Non-pigmented ciliary epithelial cell (primary cell): ENCODE results near the gene DNAH8.

Experiments
- DNase-seq: peaks from one replicate; pipeline ENCODE4 v3.0.0-alpha.2; 2010; ENCODE audit warnings: low read depth

Gene DNAH8

DNA sequence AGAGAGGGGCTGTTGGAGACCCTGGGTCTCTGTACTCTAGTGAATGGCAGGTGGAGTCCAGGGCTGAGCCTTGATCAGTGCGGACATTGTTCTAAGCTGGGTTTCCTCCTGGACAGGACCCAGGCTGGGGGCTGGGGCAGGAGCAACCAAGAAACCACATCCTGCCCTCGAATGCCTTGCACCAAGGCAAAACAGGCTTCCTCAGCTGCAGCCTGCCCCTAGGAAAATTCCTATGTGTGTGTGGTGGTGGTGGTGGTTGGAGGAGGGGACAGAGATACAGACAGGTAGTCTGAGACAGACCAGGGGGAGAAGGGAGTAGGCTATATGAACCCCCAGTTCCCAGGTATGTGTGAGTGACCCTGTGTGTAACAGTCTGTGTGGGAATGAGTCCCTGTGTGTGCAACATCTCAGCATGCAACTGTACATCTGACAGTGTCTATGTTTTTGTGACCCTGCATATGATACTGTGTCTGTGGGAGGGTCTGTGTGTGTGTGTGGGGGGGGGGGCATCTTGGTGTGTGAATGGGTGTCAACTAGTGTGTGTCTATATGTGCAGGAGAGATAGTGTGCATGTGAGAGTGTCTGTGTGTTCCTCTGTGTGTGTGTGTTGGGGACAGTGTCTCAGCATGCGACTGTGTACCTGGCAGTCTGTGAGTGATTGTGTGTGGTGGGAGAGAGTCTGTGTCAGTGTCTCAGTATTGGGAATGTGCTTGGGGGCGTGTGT lies 336.4 kb downstream of the DNAH8 start:
- no peak for DNase-seq

DNA sequence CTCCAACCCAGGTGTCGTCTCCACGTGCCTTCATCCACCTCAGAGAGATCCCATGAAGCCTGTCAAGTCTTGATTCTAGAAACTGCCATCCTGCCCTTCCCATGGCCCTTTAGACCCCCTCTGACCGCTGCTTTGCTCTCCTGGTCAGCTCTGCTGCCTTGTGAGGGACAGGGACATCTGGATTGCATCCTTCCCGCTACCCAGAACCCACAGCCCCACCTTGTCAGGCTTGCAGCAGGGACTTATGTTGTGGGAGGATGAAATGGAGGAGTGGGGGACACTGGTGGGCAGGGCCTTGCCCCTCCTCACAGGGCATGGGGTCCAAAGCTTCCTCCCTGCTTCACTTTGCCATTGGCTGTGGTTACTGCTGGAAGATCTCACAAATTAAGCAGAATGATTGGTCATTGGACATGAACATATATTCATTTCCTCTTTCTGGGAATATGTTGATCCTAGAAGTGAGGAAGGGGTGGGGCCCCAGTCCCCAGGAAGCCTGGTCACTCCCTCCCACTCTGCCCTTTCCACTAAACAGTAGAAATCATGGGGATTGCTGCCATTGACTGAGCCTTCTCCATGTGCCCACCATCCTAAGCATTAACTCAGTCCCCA lies 338.0 kb downstream of the DNAH8 start:
- DNase-seq = no peak

DNA sequence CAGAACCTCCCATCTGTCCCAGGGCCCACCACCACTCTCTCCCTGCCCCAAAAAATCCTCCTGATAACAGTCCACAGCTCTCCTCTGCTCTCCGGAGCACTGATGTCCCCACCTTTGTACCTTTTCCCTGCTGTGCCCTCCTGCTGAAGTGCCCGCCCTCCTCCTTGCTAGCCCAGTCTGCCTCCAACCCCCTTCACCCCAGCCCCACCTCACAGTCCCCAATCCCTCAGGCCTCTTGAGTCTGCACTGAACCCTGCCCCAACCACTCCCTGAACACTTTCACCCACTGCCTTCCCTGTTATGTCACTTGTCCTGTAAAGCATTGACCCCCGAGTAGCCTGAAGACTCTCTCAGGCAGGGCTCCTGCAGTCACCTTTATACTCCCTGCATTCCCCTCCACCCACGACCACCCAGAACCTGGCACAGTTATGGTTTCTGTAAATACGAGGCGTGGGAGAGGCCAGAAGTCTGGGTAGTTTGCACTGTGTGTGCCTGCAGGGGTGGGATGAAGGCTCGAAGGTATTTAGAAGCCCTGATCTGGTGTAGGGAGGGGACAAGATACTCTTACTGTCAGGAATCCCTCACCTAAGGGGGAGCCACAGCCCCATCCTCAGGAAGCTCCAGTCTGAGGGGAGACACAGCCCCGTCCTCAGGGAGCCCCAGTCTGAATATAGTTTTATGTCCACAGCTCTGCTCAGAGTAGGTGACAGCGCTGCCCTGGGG lies 338.9 kb downstream of the DNAH8 start:
- DNase-seq = no peak

DNA sequence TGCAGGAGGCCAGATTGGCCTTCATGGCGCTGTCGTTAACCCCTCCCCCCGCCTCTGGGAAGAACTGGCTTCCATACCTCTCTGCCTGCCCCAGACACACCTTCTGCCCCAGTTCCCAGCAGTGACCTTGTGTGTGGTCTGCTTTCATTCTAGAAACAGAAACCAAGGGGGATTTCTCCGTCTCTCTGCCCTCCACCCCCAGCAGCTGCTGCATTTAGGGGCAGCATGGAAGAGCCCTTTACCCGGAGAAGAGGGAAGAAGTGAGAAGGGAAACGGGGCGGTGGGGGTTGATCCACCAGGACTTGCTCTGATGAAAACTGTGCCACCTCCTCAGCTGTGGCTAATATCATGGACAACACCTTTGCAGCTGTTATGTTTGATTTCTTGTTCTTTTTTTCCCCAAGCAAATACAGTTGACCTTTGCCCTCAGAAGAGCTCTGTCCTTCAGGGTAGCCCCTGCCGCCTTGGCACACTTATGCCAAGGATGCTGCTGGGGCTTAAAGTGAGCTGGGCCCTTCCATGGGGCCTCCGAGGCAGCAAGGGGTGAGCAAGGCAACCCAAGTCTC lies 339.5 kb downstream of the DNAH8 start:
- no peak for DNase-seq

DNA sequence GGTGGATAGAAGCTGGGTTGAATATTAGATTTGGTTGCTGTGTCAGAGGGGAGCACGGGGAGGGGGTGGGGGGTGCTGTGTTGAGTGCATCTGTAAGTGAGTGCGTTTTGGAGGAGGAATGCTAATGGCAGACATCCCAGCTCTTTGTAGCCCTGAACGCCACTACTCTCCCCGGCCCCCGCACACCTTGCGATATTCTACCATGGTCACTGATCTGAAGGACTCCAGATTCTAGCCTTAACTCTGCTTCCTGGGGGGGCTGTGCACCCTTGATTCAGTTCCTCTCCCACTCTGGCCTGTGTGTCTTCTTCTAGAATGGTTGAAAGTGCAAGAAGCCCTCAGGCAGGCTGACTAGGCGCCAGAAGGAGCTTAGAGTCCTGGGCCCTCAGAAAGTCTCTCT lies 340.6 kb downstream of the DNAH8 start:
- no peak for DNase-seq

DNA sequence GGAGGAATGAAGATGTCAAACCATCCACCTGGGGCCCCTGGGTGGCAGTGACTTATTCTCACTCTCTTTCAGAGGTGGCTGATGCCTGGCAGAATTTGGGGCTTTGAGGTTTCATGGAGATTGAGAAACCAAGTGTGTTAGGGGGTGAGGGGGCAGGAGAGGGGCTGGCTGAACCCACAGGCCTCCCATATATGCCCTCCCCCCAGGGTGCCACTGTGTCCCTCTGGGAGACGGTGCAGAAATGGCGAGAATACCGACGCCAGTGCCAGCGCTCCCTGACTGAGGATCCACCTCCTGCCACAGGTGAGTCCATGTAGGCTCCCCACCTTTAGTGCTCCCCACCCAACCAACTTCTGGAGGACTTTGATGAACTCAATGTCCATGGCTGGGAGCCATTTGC lies 341.1 kb downstream of the DNAH8 start:
- no peak for DNase-seq

DNA sequence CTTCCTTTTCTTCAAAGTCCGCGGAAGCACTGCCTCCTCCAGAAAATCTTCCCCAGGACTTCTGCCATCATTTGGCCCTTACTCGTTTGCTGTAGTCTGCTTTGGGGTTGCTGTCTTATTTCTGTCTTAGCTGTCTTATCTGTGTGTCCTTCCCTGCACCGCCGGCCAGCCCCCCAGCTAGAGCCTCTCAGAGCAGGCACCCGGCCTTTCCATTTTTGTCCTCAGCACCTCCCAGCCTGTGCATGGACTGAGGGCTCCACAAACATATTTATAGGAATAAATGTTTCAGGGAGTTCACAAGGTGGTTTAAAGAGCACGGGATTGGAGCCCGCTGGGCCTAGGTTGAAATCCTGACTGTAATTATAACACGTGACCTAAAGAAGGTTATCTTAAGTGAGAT lies 341.6 kb downstream of the DNAH8 start:
- DNase-seq = no peak

DNA sequence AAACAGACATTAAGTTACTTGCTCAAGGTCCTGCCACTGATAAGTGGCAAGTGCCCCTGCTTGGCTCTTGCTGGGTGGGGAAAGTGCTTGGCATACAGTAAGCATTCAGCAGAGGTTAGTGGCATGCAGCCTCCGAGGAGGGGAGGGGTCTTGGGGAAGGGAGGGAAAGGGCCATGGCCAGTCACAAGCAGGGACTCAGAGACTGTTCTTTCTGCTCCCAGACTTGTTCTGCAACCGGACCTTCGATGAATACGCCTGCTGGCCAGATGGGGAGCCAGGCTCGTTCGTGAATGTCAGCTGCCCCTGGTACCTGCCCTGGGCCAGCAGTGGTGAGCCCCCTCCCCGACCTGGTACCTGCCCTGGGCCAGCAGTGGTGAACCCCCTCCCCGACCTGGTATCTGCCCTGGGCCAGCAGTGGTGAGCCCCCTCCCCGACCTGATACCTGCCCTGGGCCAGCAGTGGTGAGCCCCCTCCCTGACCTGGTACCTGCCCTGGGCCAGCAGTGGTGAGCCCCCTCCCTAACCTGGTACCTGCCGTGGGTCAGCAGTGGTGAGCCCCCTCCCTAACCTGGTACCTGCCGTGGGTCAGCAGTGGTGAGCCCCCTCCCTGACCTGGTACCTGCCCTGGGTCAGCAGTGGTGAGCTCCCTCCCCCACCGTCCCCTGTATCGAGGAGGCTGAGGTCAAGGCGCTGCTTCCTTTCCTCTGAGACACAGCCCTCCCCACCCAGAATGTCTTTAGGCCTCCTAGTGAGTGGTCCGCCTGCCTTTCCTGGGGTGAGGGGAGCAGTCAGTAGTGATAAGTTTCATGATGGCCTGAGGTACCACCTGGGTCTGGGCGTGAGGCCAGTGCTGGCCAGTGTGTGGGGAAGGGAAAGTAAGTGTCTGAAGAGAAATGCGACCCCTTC lies 342.4 kb downstream of the DNAH8 start:
- DNase-seq = no peak

DNA sequence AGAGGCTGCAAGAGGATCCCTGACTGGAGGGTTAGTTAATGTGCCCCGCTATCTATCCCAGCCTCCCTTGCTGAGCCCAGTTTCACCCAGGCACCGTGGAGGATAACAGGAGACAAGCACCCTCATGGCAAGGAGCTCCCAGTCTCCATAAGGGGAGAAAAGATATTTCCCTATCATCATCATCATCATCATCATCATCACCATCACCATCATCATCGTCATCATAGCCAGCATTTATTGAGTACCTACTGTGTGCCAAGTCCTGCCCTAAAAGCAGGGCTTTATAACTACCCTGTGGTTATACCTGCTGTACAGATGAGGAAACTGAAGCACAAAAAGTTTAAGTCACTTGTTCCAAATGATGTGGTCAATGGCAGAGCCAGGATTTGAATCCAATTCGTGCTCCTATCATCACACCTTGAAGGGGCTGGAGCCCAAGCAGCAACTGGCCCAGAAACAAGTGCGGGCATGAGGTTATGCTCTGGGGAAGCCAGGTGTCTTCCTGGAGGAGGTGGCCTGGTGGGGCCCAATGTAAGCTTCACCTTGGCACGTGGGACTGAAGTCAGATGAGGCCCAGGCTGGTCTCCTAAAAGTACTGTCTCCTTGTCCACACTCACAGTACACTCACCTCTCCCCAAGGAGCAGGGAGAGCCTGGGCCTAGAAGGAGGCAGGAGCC lies 343.5 kb downstream of the DNAH8 start:
- DNase-seq = no peak

DNA sequence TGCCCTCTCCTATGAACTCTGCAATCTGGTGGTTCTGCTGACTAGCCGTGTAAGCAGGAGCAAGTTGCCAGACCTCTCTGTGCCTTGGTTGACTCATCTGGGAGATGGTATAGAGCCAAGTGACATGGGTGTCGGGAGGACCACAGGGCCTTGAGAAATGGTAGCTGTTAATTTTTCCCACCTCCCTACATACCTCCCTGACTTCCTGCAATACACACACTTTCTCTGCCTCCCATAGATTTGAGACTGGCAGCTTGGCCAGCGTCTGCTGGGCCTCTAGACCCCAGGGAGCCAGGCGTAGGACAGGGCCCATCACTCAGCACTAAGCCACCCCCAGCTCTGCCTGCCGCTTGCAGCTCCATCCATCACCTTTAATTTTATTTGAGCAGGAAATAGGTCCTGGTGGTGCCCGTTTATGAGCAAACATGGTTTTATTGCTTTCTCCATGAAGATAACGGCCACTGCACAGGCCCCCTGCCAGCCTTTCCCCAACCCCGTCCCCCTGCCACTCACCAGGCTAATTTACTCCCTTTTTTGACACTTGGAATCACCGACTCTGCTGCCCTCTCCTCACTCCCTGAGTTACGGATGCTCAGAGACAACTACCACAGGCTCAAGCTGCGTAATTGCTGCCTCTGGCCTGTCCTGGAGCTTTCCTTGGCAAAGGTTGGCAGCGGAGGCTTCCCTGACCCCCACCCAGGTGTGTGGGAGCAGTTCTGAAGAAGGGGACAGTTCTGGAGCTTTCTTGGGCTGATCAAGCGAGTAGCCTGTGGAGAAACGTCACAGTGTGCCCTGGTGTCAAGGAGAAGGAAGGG lies 344.6 kb downstream of the DNAH8 start:
- no peak for DNase-seq

DNA sequence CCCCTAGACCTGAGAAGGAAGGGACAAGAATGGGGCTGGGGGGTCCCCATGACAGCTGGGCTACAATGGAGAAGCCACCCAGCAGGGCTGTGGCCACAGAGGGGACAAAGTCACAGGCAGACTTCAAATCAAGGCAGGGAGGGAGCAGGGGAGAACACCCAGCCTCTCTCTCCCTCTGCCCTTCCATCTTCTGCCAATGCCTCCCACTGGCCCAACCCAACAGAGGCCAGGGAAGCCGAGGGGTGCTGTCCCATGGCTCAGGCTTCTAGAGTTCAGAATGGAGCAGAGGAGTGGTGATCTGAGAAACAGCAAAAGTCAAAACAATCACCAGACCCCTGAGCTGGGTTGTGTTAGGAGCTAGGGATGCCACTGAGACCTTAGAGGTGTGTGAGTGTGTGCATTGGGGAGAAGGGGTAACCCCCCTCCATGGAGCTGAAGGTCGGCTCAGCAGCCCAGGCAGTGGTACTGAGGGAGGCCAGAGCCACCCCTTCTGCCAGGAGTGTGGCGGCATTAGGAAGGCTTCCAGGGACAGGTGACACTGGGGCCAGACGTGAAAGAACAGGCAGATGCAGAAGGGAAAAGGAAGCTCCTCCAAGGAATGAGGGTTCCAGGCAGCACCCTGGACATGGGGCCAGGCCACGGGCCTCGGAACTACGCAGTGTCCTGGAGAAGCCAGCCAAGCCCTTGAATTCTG lies 345.5 kb downstream of the DNAH8 start:
- DNase-seq = no peak

DNA sequence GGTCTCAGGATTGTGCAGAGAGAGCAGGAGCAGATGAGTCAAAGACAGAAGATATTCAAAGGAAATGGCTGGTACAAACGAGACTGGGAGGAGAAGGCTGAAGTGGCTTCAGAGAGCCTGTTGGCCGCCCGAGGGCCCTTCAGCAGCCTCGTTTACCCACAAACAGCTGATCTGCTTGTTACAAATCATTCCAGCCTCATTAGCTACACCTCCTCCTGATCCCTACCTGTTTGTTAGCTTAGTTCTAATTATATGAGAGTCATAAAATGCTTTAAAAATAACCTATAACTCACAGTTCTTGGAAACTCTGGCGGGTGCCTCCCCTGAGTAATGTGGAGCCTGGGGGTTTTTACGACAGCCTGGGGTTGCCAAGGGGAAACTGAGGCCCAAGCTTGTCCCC lies 346.1 kb downstream of the DNAH8 start:
- DNase-seq = no peak

DNA sequence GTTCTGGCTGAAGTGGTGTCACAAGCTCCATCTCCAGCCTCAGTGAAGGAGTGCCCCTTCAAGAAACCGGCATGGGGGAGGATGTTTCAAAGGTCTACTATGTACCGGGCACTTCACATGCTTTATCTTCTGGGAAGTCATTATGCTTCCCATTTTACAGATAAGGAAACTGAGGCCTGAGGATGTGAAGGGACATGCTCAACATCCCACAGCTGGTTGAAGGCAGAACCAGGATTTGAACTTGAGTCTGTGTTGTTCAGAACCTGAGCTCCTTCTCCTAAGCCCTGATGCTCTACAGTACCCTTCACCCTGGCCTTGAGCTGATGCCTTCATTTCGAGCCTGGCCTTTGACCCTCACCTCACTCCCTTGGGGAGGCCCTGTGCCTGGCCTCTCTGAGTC lies 346.5 kb downstream of the DNAH8 start:
- DNase-seq = no peak

DNA sequence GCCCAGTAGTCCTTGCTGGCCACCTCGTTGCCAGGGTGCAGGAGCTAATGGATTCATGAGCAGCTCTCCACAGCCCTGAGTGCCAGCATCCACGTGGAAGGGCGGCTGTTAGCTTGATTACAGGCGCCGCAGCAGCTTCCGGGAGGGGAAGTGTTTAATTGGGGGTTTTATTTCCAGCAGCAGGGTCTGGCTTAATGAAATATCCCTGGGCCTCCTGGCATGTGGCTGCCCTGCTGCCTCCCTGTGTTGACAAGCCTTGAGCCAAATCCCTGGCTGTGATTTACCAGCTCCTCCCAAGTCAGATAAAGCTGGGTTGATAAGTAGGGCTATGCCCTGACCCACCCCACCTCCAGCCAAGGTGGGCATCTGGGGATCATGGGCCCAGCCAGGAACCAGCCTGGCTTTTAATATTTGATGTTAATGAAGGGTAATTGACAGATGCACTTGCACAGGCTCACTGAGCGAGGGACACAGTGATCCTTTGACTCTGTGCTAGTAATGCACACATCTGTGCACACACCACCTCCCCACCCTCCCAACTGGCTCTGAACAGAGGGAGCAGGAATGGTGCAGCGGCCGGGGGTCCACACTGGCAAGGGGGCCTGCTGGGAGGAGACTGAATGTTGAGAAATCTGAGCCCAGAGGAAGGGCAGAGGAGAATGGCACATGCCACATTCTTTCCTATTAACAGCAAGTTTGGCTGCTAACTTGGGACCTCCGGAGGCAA lies 347.1 kb downstream of the DNAH8 start:
- no peak for DNase-seq

DNA sequence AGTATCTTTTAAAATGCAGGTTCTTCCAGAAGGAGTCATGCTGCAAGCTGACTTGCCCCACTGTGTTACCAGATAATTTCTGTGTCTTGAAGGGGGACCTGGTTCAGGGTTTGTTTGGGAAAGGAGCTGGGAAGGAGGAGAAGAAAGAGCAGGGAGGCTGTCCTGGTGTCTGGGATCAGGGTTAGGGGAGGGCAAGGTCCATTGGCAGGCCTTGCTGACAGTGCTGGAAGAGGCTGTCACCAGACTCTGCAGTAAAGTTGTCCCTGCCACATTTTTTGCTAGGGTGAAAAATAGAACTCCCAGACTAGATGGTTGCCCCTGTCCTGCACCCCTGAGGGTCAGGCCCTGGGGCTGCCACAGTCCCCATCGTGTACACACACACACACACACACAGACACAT lies 348.4 kb downstream of the DNAH8 start:
- DNase-seq = no peak

DNA sequence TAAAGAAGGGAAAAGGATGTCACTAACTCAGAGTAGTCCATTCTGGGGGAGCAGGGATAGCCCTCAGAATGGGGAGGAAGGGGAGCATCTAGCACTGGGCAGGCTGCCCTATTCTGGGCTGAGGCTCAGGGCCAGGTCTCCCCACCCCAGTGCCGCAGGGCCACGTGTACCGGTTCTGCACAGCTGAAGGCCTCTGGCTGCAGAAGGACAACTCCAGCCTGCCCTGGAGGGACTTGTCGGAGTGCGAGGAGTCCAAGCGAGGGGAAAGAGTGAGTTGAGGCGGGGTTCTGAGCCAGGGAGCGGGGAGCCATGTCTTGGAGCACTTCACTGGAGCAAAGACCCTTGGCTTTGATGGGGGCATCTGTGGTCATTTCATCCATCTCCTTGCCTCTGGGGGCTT lies 350.4 kb downstream of the DNAH8 start:
- DNase-seq = no peak

DNA sequence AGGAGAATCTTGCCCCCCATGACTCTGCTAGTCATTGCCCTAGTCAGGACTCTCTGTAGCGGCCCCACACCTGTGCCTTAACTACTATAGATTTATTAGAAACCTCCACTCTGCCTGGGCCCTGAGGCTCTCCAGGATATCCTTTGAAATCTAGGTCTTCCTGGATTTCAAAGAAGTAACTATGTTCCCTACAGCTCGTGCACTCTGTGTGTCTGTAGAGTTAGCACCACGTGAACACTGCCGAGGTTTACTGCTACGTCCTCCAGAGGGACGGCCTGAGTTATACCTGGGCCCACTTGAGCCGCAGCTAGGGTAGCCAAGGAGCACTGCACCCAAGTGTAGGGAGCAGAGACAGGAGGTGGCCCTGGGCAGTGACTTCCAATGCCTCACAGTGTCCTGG lies 353.3 kb downstream of the DNAH8 start:
- no peak for DNase-seq

DNA sequence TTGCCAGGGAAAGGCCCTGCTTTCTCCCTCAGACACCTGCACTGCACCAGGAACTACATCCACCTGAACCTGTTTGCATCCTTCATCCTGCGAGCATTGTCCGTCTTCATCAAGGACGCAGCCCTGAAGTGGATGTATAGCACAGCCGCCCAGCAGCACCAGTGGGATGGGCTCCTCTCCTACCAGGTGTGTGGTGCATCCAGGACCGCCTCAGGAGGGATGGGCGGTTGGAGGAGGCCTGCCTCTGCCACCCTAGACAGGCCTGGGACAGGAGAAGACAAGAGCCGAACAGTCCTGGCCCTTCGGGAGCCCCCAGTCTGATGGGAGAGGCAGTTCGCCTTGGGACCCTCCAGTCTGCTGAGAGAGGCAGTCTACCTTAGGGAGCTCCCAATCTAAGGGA lies 357.7 kb downstream of the DNAH8 start:
- DNase-seq = no peak
